Transverse colon (tissue), 4 donors: ENCODE measurements around the gene GABARAPL1. TPM values are rescaled to one million over a fixed set of nuclear protein-coding genes. Genes with fewer than 3 reads are reported as not detected.

ENCODE experiments used
- DNase-seq: peaks from one replicate; pipeline ENCODE4 v3.0.0-alpha.2; 2019
- H3K27ac ChIP-seq, 4 donors: fragments of 200-600 bp; sonication (generic); 2 replicates each; pipeline ENCODE4 v1.5.1; 2016 to 2018; ENCODE audit warnings: inconsistent platforms in 4 of 4
- H3K27me3 ChIP-seq: fragments of 200-600 bp; sonication (generic); 2 replicates; pipeline ENCODE4 v1.5.1; 2017; ENCODE audit warnings: inconsistent platforms
- H3K36me3 ChIP-seq, 4 donors: fragments of 200-600 bp; sonication (generic); 2 replicates each; pipeline ENCODE4 v1.5.1; 2017 to 2019; ENCODE audit warnings: inconsistent platforms in 4 of 4
- H3K4me1 ChIP-seq, 4 donors: fragments of 200-600 bp; sonication (generic); 2 replicates each; pipeline ENCODE4 v1.5.1; 2017 to 2020; ENCODE audit warnings: inconsistent platforms in 4 of 4
- H3K4me3 ChIP-seq, 4 donors: fragments of 200-600 bp; sonication (generic); 1 replicate in 1 of 4; 2 replicates in 3 of 4; pipeline versions ENCODE4 v1.5.1 to v1.6.1; 2017 to 2019; ENCODE audit warnings: inconsistent platforms in 4 of 4
- H3K9me3 ChIP-seq, 2 donors: fragments of 200-600 bp; sonication (generic); 2 replicates each; pipeline ENCODE4 v1.5.1; 2017 to 2019; ENCODE audit warnings: inconsistent platforms in 2 of 2
- EP300 ChIP-seq: sonication (generic); formaldehyde crosslinking; IDR thresholded peaks from one replicate; pipeline ENCODE4 v1.6.1; 2017; ENCODE audit warnings: antibody characterized with exemption, low read depth
- POLR2A ChIP-seq: fragments of 450-650 bp; IDR thresholded peaks from one replicate; pipeline ENCODE4 v1.6.1; 2016; ENCODE audit warnings: antibody characterized with exemption, mild to moderate bottlenecking, moderate library complexity
- POLR2AphosphoS5 ChIP-seq, 3 donors: sonication (generic); formaldehyde crosslinking; IDR thresholded peaks; one replicate each; pipeline ENCODE4 v1.6.1; 2016; ENCODE audit warnings: antibody characterized with exemption in 3 of 3
- WGBS, 2 donors: methylation state at CpG; one replicate each; pipeline ENCODE4 v1.1.5; 2018; ENCODE audit warnings: low coverage in 1 of 2; 5-methylcytosine and 5-hydroxymethylcytosine counted together
- in situ Hi-C, 4 donors: fragments of 200-750 bp; cut with MboI; loops; one replicate each; pipeline versions ENCODE4 v1.15.0 to v1.15.1; 2017; ENCODE audit warnings: low sequenced_read_pairs in 3 of 4, low pct_ligation_motif_present in 1 of 4, low pct_unique_long_range_greater_than_20kb in 1 of 4
- intact Hi-C: fragments of 100-400 bp; cut with DNase I; formaldehyde crosslinking; loops from one replicate; pipeline ENCODE4 v1.15.1; 2023; ENCODE audit warnings: low total_unique reads
- total RNA-seq, 4 donors: library from RNA; depleted of rRNA; stranded (reverse); fragments of >200 nt; gene quantifications; one replicate each; pipeline ENCODE4 v1.1.0, GENCODE V29; 2016
- TF ChIP-seq, protein P1 (sequence below), 5 experiments: fragments of 200-600 bp in 3 of 5; fragments of 450-650 bp in 2 of 5; sonication (generic) in 3 of 5; IDR thresholded peaks; 1 replicate in 2 of 5; 2 replicates in 3 of 5; pipeline ENCODE4 v1.5.1; 2016 to 2017; ENCODE audit warnings: antibody characterized with exemption in 5 of 5, inconsistent platforms in 3 of 5, mild to moderate bottlenecking in 2 of 5, moderate library complexity in 1 of 5

Gene GABARAPL1
- total RNA-seq, 4 donors from 2014 or later, result 33.6 to 65.3 (median 59.5) TPM

DNA sequence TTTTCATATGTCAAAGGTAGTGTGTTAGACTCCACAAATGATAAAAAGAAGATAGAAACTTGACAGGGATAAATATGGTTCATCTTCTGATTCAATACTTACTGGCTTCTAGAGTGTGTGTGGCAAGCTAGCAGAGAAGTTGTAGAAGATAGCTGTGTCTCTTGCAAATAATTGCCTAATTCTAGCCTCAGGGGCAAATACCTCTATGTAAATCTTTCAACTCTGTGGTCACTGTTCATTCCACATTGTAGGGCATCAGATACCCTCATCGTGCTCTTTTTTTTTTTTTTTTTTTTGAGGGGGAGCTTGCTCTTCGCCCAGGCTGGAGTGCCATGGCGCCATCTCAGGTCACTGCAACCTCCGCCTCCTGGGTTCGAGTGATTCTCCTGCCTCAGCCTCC is 42.5 kb upstream of the GABARAPL1 start:
- H3K36me3 ChIP-seq, result no peaks in the 10 kb centered on the region
- H3K4me1 ChIP-seq, result peaks cover 0 to 2% (median under 1%) of the 10 kb centered on the region in 4 donors
- H3K4me3 ChIP-seq, result no peak overlapping the region
- H3K27me3 ChIP-seq, result no peaks in the 10 kb centered on the region
- in situ Hi-C loops (no loop called here), intact Hi-C loops (no loop called here)
- TF ChIP-seq POLR2A (no peak), EP300 (no peak), POLR2AphosphoS5 (IDR thresholded peaks at IDR 0.05) (no peak)
- TF ChIP-seq, protein P1, sequence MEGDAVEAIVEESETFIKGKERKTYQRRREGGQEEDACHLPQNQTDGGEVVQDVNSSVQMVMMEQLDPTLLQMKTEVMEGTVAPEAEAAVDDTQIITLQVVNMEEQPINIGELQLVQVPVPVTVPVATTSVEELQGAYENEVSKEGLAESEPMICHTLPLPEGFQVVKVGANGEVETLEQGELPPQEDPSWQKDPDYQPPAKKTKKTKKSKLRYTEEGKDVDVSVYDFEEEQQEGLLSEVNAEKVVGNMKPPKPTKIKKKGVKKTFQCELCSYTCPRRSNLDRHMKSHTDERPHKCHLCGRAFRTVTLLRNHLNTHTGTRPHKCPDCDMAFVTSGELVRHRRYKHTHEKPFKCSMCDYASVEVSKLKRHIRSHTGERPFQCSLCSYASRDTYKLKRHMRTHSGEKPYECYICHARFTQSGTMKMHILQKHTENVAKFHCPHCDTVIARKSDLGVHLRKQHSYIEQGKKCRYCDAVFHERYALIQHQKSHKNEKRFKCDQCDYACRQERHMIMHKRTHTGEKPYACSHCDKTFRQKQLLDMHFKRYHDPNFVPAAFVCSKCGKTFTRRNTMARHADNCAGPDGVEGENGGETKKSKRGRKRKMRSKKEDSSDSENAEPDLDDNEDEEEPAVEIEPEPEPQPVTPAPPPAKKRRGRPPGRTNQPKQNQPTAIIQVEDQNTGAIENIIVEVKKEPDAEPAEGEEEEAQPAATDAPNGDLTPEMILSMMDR (IDR thresholded peaks at IDR 0.05), result no peak
- no peak for DNase-seq
- 81 to 83% methylated on average over 1 to 5 of the region's 5 CpGs for WGBS, 2 donors
- no peak overlapping the region for H3K27ac ChIP-seq
- no peaks in the 10 kb centered on the region for H3K9me3 ChIP-seq

- Histone ChIP-seq H3K4me1 (peaks cover 0 to 18% (median 7%) of the 10 kb centered on the region in 4 donors), H3K36me3 (no peaks in the 10 kb centered on the region), H3K27me3 (no peaks in the 10 kb centered on the region), H3K4me3 (no peak within 1 kb of the TSS), H3K27ac (no peak within 1 kb of the TSS), H3K9me3 (no peaks in the 10 kb centered on the region)
- intact Hi-C loops (no loop called here), in situ Hi-C loops (no loop called here)
- WGBS, 2 donors, result 74 to 92% methylated on average over 7 of the region's 7 CpGs
- TF ChIP-seq EP300 (no peak), POLR2AphosphoS5 (IDR thresholded peaks at IDR 0.05) (no peak), POLR2A (no peak)
- TF ChIP-seq, protein P1 (IDR thresholded peaks at IDR 0.05), result no peak
- no peak for DNase-seq
Measured at GRCh38 chr12:10171973-10172728, 40.5 kb upstream of the GABARAPL1 start, which contains the start of gene OLR1. Gene OLR1 (minus strand): TSS chr12:10172132. CDS start chr12:10172077, 55 bp downstream.

- in situ Hi-C loops, result no loop called here
- intact Hi-C loops, result no loop called here
- Histone ChIP-seq H3K27me3 (no peaks in the 10 kb centered on the region), H3K4me1 (peaks cover 0 to 18% (median 7%) of the 10 kb centered on the region in 4 donors), H3K36me3 (no peaks in the 10 kb centered on the region), H3K9me3 (no peaks in the 10 kb centered on the region), H3K4me3 (no peak overlapping the region), H3K27ac (peak overlapping the region in 3 of 4 donors; percentile 21 to 64 (median 62))
- WGBS, 2 donors, result 67 to 100% methylated on average over 2 of the region's 2 CpGs
- DNase-seq, result no peak
- TF ChIP-seq EP300 (no peak), POLR2AphosphoS5 (IDR thresholded peaks at IDR 0.05) (no peak), POLR2A (no peak)
- TF ChIP-seq, protein P1 (IDR thresholded peaks at IDR 0.05), result no peak
Measured at GRCh38 chr12:10174986-10175614, 37.6 kb upstream of the GABARAPL1 start.

DNA sequence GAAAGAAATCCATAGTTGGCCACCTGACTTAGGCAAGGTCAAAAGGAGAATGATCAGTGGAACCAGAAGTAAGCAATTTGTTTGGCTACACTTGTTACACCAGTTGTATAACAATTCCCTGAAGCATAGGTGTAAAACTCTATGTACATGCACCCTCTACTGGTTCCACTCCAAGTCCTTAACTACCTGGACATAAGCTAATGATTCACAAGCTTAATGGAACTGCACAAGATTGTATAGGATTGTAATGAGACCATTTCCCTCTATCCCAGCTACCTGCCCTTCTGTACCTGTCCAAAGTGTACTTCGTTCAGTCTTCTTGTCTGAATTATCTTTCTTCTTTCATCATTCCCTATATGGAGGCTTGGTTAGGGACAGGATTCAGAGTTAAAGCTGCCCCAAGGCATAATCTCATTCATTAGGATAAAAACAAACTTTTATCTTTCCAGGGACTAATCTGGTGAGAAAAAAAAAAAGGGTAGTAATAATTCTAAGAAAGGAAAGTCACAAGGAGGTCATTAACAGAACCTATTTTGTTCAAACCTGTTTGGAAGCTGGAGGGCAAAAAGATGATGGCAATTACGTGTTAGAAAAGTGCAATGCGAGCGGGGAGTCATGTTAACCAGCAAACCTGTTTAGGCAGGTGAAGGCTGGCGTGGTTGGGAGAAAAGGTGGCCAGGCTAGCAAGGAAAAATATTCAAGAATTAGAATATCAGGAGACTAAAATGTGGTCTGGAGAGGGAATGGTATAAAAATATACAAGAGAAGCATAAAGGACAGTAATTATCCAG is 36.6 kb upstream of the GABARAPL1 start:
- in situ Hi-C loops, result no loop called here

More for the DNA sequence above, 36.6 kb upstream of the GABARAPL1 start:
- WGBS, 2 donors, result 53 to 68% methylated on average over 5 of the region's 5 CpGs
- TF ChIP-seq, protein P1 (IDR thresholded peaks at IDR 0.05), result peak in 1 of 5 experiments; percentile 43
- no peak for TF ChIP-seq POLR2A
- no peak for TF ChIP-seq EP300
- peak in 1 of 3 donors; percentile 33 for TF ChIP-seq POLR2AphosphoS5 (IDR thresholded peaks at IDR 0.05)
- peak; percentile 10 for DNase-seq
- Histone ChIP-seq H3K36me3 (no peaks in the 10 kb centered on the region), H3K9me3 (no peaks in the 10 kb centered on the region), H3K4me1 (peaks cover 0 to 18% (median 7%) of the 10 kb centered on the region in 4 donors), H3K27me3 (no peaks in the 10 kb centered on the region), H3K27ac (peak overlapping the region in 3 of 4 donors; percentile 21 to 64 (median 62)), H3K4me3 (no peak overlapping the region)
- intact Hi-C loops, result no loop called here
